Measurements from ENCODE around the gene PRKRIP1.
"Not testable (repeated sequence)": the region's sequence is repeated elsewhere in the genome, so short reads cannot be mapped to it uniquely, and the experiment has no call there.

Gene PRKRIP1
- total RNA-seq: 33.8 to 60.6 reads per million in 2 experiments

DNA sequence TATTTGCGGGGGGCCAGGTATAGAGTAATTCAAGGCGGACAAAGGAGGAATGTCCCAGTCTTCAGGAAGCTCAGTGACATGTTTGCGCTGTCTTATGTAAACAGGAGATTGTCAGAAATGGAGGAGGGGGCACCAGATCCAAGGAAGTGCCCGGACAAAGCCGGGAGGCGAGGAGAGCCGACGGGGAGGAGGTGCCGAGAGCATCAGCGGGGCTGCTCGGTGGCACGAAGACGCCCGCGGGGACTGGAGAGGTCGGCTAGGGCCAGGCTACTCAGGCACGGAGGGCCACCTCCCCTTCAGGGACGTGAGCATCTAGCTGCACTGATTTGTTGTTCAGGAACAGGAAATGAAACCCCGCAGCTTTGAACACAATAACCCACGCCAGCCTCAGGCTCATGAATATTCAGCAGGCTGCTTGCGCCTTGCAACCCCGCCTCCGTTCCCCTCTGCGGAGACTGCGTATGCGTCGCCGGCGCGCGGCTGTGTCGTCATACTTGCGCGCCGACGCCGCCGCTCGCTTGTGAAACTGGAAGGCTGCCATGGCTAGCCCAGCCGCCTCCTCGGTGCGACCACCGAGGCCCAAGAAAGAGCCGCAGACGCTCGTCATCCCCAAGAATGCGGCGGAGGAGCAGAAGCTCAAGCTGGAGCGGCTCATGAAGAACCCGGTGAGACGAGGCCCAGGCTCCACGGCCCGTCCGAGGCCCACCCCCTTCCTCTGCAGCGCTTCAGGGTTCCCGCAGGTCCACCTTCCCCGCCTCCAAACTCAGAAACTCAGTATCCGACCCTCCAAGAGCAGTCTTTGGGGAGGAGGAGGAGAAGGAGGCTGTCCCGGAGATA is at the start of gene PRKRIP1:
Gene PRKRIP1 (plus strand): TSS at position 491 of the 837 bp plus-strand sequence. CDS start 49 bp downstream, at position 540.
- DNase-seq (ENCODE audit: low read depth): peak; percentile 88

DNA sequence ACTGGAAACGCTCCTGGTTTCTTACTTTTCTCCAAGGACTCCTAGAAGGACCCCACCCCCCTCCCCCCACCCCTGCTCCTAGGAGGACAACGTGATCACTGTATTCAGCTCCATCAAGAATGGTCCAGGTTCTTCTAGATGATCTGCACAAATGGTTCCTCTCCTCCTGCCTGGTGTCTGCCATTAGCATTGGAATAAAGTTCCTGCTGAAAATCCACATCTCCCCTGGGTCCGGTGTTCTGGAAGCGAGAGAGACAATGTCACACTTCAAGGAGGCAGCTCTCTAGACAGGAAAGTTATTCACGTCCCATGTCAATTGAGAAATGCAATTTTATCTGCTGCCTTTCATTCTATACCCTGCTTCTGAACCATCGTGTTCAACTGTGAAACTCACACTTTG is 49.2 kb upstream of the PRKRIP1 start:
- DNase-seq (ENCODE audit: low read depth): not testable (repeated sequence)

GRCh38 chr7:102356344-102356743 is 39.8 kb upstream of the PRKRIP1 start, which contains the start of gene SPDYE6:
Gene SPDYE6 (minus strand): TSS chr7:102356444. CDS start chr7:102356023, 421 bp downstream.
- not testable (repeated sequence) for DNase-seq (ENCODE audit: low read depth)

GRCh38 chr7:102363549-102364393 is 32.4 kb upstream of the PRKRIP1 start:
- DNase-seq (ENCODE audit: low read depth): peak; percentile 90

- not testable (repeated sequence) for DNase-seq (ENCODE audit: low read depth)
Observed at GRCh38 chr7:102364394-102364886, 31.7 kb upstream of the PRKRIP1 start.

DNA sequence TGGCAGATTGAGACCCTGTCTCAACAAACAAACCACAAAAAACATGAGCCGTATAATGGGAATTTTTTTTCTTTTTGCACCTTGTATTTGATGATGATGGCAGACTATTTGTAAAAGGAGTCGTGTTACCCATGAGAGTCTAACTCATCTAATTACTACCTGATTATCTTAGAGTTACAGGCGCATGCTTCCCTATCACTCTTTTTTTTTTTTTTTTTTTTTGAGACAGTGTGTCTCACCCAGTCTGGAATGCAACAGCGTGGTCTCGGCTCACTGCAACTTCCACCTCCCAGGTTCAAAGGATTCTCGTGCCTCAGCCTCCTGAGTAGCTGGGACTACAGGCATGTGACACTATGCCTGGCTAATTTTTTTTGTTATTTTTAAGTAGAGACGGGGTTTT is 30.8 kb upstream of the PRKRIP1 start:
- not testable (repeated sequence) for DNase-seq (ENCODE audit: low read depth)

DNA sequence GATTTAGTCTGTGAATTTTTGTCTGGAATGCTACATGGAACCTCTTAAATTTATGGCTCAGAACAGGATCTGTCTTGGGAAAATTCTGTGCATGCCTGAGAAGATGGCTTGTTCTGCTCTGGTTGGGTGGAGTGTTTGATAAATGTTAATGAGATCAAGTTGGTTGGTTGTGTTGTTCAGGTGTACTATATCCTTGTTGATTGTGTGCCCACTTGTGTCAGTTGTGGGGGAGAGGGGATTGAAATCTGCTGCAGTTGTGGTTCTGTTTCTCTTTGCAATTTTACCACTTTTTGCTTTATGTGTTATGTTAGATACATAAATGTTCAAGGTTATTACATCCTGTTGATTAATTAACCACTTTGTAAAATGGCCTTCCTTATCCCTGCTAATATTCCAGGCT is 26.1 kb upstream of the PRKRIP1 start:
- DNase-seq (ENCODE audit: low read depth): not testable (repeated sequence)

DNA sequence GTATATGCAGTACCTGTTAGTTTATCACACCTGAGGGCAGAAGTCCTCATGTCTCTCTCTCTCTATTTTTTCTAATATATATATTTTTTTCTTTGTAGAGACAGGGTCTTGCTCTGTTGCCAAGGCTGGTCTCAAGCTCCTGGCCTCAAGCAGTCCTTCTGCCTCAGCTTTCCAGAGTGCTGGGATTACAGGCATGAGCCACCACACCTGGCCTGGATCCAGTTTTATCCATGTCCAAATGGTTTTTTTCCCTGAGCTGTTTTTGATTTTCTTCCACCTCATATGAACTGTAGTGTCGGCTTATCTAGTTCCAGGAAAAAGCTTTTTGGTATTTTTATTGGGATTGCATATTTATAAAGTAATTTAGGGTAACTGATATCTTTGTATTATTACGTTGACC is 23.4 kb upstream of the PRKRIP1 start:
- DNase-seq (ENCODE audit: low read depth): not testable (repeated sequence)

- no peak for DNase-seq (ENCODE audit: low read depth)
Observed at GRCh38 chr7:102376964-102377466, 19.1 kb upstream of the PRKRIP1 start.

DNA sequence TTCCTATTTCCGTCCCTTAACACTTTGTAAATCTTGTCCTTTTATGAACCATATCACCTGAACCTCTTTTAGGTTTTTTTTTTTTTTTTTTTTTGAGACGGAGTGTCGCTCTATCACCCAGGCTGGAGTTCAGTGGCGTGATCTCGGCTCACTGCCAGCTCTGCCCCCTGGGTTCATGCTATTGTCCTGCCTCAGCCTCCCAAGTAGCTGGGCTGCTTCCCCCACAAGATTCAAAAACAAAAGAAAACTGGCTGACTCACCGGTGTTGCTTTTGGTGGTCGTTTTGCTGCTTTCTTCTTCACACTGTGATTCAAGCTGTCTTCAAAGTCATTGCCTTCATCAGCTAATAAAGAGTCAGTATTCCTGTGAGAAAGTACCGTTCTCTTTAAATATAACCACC is 15.3 kb upstream of the PRKRIP1 start:
- DNase-seq (ENCODE audit: low read depth): not testable (repeated sequence)

DNA sequence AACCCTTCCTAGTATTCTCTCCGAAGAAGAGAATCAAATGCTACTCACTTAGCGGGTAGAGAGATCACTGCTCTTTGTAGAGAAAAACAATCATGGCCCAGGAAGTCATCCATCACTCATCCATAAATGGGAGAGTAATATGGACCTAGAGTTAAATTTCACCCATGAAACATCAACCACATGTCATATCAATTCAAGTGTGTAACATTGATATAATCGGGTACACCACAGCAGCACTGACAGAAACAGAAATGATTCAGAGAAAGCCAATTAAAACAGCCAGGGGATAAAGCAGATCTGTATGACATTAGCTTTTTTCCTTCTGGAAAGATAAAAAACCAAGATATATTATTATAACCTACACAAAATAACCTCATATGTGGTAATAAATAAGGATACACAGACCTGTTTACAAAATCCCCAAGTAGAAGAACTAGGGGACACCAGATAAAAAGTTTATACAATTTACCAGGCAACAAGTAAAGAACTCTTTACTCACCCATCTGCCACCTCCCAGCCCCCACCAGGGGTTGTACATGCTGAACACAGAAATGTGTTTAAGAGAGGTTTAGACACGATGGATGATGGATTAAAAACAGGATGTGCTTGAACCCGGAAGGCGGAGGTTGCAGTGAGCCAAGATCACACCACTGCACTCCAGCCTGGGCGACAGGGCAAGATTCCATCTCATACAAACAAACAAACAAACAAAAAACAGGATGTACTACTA is 14.3 kb upstream of the PRKRIP1 start:
- not testable (repeated sequence) for DNase-seq (ENCODE audit: low read depth)

GRCh38 chr7:102387064-102387463 is 9.1 kb upstream of the PRKRIP1 start:
- DNase-seq (ENCODE audit: low read depth): no peak

- DNase-seq (ENCODE audit: low read depth): no peak
Observed at GRCh38 chr7:102389810-102390209, 6.4 kb upstream of the PRKRIP1 start.

GRCh38 chr7:102390697-102391484 is 5.3 kb upstream of the PRKRIP1 start:
- DNase-seq (ENCODE audit: low read depth): peak; percentile 54

DNA sequence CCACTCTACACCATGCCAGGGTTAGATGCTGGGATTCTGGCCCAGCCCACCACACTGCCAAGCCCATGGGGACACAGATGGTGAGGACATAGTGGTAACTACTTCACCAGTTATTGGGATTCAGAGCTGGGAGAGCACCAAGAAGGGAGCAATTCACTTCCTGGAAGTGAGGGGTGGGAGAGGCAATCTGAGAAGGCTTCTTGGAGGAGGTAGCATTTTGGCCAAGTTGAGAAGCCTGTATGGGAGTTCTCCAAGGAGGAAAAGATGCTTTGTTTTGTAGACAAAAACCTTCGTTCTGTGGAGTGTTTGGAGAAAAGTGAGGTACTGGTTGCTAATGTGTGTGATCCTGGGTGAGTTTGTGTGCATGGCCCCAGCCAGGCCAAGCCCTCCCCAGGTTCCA is 3.8 kb upstream of the PRKRIP1 start:
- DNase-seq (ENCODE audit: low read depth): no peak

GRCh38 chr7:102393467-102393866 is 2.7 kb upstream of the PRKRIP1 start:
- DNase-seq (ENCODE audit: low read depth): no peak

- DNase-seq (ENCODE audit: low read depth): no peak
Observed at GRCh38 chr7:102395592-102395872, 631 bp upstream of the PRKRIP1 start.

DNA sequence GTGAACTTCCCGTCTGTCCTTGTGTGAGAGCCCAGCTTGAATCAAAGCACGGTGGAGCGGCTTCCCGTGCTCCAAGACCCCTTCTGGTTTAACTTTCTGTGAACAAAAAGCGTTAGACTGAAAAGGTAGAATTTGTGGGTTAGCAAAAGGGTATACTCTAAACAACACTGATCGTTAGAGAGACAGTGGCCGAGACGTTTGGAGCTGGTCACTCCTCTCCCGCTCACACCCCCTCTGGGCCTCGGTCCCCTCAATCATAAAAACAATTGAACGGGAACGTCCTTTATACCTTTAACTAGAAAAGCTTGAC is 502 bp downstream of the PRKRIP1 start:
- DNase-seq (ENCODE audit: low read depth): no peak

DNA sequence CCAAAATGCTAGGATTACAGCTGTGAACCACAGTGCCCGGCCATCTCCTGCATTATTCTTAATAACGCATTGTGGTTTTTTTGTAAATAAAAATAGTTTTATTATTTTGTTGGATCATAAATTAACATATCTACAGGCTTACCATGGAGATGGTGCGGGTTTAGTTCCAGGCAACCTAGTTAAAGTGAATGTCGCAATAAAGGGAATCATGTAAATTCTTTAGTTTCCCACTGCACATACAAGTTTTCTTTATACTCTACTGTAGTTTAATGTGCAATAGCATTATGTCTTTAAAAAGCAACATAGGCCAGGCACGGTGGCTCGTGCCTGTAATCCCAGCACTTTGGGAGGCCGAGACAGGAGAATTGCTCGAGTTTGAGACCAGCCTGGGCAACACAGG is 2.4 kb downstream of the PRKRIP1 start:
- no peak for DNase-seq (ENCODE audit: low read depth)

- no peak for DNase-seq (ENCODE audit: low read depth)
Observed at GRCh38 chr7:102400360-102400759, 4.2 kb downstream of the PRKRIP1 start.

GRCh38 chr7:102403563-102403962 is 7.4 kb downstream of the PRKRIP1 start:
- no peak for DNase-seq (ENCODE audit: low read depth)
